ENCODE measurements around the gene KCTD2.

The KCTD2 gene

GRCh38 chr17:75075597-75076336, 28.7 kb downstream of the KCTD2 start:
- no peak for DNase-seq

- peak in 2 of 58 donors; percentile 10 to 60 for DNase-seq
Observed at GRCh38 chr17:75077072-75077495, 30.1 kb downstream of the KCTD2 start.

GRCh38 chr17:75077496-75078283, 30.7 kb downstream of the KCTD2 start:
- peak in 39 of 58 donors; percentile 5 to 69 (median 41) for DNase-seq

GRCh38 chr17:75078284-75079022, 31.4 kb downstream of the KCTD2 start:
- no peak for DNase-seq

- DNase-seq = no peak
Observed at GRCh38 chr17:75079023-75079373, 32.0 kb downstream of the KCTD2 start.

GRCh38 chr17:75081611-75082540, 34.9 kb downstream of the KCTD2 start:
- DNase-seq = no peak

- no peak for DNase-seq
Observed at GRCh38 chr17:75082683-75083082, 35.7 kb downstream of the KCTD2 start.

GRCh38 chr17:75084039-75084660, 37.1 kb downstream of the KCTD2 start:
- no peak for DNase-seq

GRCh38 chr17:75086496-75087181, 39.6 kb downstream of the KCTD2 start:
- DNase-seq = no peak

- no peak for DNase-seq
Observed at GRCh38 chr17:75087182-75087557, 40.1 kb downstream of the KCTD2 start.

GRCh38 chr17:75087558-75088453, 40.8 kb downstream of the KCTD2 start, which contains the start of gene SLC16A5:
TSS of gene SLC16A5 (plus strand) at chr17:75087954. CDS start at chr17:75093637, 5,683 bp downstream.
- peak in 11 of 58 donors; percentile 6 to 37 (median 19) for DNase-seq

GRCh38 chr17:75088465-75089417, 41.7 kb downstream of the KCTD2 start:
- no peak for DNase-seq

- no peak for DNase-seq
Observed at GRCh38 chr17:75090871-75091854, 44.1 kb downstream of the KCTD2 start.

- no peak for DNase-seq
Observed at GRCh38 chr17:75091855-75092327, 44.9 kb downstream of the KCTD2 start.

- no peak for DNase-seq
Observed at GRCh38 chr17:75093548-75094158, 46.6 kb downstream of the KCTD2 start.
